Vagina (tissue), 2 donors: Measurements from ENCODE around the gene AJAP1.

Source experiments
- CTCF ChIP-seq, 3 experiments: fragments of 450-650 bp in 2 of 3; fragments of 200-600 bp in 1 of 3; sonication (generic) in 1 of 3; IDR thresholded peaks; one replicate each; pipeline ENCODE4 v1.5.1; 2017 to 2019; ENCODE audit warnings: antibody characterized with exemption in 3 of 3, mild to moderate bottlenecking in 2 of 3, moderate library complexity in 2 of 3
- POLR2A ChIP-seq, 2 donors: fragments of 450-650 bp; IDR thresholded peaks; one replicate each; pipeline ENCODE4 v1.6.1; 2017; ENCODE audit warnings: antibody characterized with exemption in 2 of 2, mild to moderate bottlenecking in 2 of 2, moderate library complexity in 2 of 2
- POLR2AphosphoS5 ChIP-seq, 2 donors: sonication (generic); formaldehyde crosslinking; IDR thresholded peaks; one replicate each; pipeline ENCODE4 v1.9.0; 2017; ENCODE audit warnings: antibody characterized with exemption in 2 of 2, mild to moderate bottlenecking in 2 of 2, low read depth in 1 of 2; ENCODE audit not compliant: insufficient read depth in 1 of 2

- TF ChIP-seq CTCF (IDR thresholded peaks at IDR 0.05) (no peak), POLR2A (IDR thresholded peaks at IDR 0.05) (no peak), POLR2AphosphoS5 (IDR thresholded peaks at IDR 0.05; ENCODE audit: insufficient read depth in 1 of 2, low read depth in 1 of 2) (no peak)
Observed at GRCh38 chr1:4662168-4662567, 7.8 kb downstream of the AJAP1 start.
